Metanephros (tissue), 1 donor: ENCODE data around the gene SLC41A1. TPM values are rescaled to one million over a fixed set of nuclear protein-coding genes. Genes with fewer than 3 reads are reported as not detected.

Experiments
- total RNA-seq: library from RNA; depleted of rRNA; stranded (reverse); fragments of >200 nt; gene quantifications from one replicate; pipeline ENCODE4 v1.2.3, GENCODE V29; 2014

SLC41A1 gene
- total RNA-seq, result 16.6 TPM

DNA sequence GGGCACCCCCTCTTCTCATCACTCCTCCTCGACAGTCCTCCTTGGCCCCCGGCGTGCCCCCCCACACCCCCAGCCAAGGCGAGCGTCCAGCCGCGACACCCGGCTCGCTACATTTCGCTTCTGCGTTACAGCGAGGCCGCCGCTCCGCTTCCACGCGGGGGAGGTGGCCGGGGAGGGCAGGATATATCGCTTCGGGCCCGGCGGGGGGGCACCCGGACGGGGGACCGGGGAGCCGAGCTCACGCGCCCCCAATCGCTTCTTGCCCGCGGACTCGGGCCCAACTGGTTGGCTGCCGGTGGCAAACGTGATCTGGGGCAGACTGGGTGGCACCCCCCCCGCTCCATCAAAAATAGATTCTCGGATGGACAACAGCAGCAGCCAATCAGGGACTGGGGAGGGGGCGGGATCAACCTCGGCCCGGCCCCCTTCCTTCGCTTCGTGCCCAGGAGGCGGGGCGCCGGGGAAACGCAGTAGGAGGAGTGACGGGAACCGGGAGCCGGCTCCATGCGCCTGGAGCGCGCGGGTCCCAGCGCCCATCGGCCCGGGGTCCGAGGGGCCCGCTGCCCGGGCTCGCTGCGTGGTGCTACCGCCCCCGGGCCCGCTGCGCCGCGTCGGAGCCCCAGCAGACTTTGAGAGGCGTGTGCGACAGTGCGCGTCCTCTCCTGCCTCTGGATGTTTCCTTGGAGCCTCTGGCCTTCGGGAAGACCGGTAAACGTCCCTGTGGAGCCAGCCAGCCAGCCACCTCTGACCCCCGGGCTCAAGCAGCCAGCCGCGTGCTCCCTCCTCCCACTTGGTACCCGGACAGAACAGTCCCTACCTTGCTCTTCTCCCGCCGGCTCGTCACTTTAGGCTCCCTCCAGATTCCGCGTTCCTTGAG lies at the start of gene SLC41A1:
Gene SLC41A1, minus strand, starts transcription at position 321 of the 877 bp plus-strand sequence. CDS start 2,757 bp downstream, outside the sequence.

DNA sequence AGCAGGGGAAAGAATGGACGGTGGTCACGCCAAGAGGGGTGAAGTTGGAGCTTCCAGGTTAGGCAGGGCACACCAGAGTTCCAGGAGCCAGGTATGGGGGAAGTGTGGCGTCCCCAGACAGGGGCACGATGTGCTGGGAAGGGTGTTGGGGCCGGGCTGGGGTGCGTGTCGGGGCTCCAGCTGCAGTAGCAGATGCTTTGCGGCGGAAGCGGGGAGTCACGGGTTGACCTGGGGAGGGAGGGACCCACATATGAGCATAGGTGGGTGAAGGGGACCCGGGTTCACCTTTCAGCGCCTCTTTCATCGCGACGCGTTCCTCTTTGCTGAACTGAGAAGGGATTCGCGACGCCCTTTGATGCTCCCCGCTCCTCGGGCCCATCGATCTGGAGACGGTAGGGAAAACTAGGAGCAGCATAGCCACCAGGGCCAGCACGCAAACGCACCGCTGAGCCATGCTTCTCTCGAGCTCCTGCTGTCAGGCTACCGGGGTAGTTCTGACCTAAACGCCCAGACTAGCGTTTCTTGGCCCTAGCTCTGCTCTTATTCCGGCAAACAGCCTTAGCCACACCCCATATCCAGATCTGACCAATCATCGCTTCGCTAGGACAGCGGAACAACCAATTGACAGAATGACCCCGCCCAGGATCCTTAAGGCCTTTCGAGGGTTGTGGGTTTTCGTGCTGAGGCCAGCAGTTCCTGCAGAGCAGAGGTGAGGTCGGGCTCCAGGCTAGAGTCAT lies 36.8 kb upstream of the SLC41A1 start, which contains the start of gene PM20D1:
Gene PM20D1, minus strand, starts transcription at position 514 of the 737 bp plus-strand sequence. Its CDS starts 60 bp downstream, at position 454.

DNA sequence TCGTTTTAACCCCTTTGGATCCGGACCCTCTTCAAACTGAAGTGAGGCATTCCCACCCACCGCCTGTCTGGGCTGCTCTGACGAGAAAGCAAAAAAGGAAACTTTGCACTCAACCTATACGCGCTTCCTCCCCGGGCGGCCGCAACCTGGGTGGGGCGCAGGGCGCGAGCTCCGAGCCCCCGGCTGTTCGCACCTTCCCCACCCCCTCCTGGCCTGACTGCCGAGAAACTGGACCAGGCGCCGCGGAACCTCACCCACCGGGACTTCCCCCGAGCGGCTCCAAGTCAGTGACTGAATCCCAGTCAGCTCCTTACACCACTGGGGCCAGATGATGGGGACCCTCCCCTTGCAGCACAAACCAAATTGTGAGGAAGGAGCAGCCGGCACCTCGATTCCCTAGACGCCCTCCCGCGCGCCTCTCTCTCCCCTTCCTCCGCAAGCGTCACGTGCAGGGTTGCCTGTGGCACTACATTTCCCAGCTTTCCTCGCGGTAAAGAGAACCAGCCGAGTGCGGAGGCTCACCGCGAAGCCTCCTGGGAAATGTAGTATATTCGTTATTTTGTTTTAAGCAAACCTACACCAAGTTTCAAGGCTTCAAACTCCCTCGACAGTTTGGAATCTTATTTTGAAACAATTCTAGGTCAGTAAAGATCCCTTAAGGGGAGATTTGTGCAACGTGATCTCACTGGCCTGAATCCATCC lies 37.8 kb downstream of the SLC41A1 start, which contains the start of gene RAB29:
Gene RAB29, minus strand, starts transcription at position 468 of the 702 bp plus-strand sequence. CDS start 526 bp downstream, outside the sequence.

DNA sequence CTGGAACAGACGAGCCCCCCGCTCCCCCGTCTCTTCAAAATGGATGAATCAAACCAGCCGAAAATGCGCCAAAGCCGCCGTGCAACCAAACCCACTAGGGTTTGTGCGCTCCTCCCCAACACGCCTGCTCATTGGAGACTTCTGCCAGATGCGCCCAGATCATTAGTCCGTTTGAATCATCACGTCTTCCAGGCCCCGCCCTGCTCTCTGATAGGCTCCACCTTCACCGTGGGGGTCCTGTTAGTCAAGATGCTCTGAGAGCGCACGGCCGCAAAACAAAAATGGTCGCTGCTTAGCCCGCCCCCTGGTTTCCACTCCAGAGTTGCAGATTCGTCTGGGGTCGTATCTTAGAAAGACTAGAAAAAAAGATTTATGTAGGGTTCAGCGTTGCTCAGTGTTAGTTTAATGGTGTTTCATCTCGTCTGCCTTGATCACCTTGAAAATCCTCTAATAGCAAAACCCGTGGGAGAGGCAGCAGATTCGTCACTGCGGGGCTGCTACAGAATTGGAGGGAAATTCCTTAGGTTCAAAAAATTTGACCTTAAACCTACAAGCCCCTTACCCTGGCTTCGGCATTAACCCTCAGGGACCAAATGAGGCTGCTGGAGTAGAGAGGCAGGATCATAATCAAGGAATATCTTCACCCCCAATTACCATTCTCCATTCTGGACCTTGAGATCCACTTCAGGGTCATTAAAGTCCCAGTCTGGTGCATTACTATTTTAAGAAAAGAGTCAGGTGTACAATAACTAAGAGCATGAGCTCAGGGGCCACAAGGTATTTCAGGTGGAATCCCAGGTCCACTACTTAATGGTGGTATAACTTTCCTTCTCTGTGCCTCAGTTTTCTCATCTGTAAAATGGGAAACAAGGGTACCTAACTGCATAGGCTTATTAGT lies 62.6 kb downstream of the SLC41A1 start, which contains the start of gene NUCKS1:
Gene NUCKS1, minus strand, starts transcription at position 45 of the 898 bp plus-strand sequence. CDS start 209 bp downstream, outside the sequence.

Other genes starting within 250 kb of the SLC41A1 start
- 16.4 TPM for gene ELK4, start 181.2 kb downstream of the SLC41A1 start, total RNA-seq
- gene SLC45A3, start 132.7 kb downstream of the SLC41A1 start, total RNA-seq, result 10.2 TPM
- 158 TPM for gene NUCKS1, start 63.0 kb downstream of the SLC41A1 start, total RNA-seq
- 16.2 TPM for gene RAB29, start 37.7 kb downstream of the SLC41A1 start, total RNA-seq
- gene PM20D1, start 36.9 kb upstream of the SLC41A1 start, total RNA-seq, result 0.82 TPM
- gene SLC26A9, start 130.3 kb upstream of the SLC41A1 start, total RNA-seq, result 0.29 TPM
- gene RAB7B, start 190.2 kb upstream of the SLC41A1 start, total RNA-seq, result 3.6 TPM
- gene CTSE, start 210.7 kb upstream of the SLC41A1 start, total RNA-seq, result 0.88 TPM
- gene RHEX, start 240.0 kb upstream of the SLC41A1 start, total RNA-seq, result 1.1 TPM